Lung (tissue), 12 donors: ENCODE results near the gene GABBR2. TPM values are rescaled to one million over a fixed set of nuclear protein-coding genes. Genes with fewer than 3 reads are reported as not detected.

Experiments used
- ATAC-seq: fragments of 200-7000 bp; cut with Tn5 transposase; one replicate; pipeline ENCODE4 v1.9.1; 2020; ENCODE audit warnings: moderate number of reproducible peaks; ENCODE audit not compliant: insufficient read depth, low FRiP score
- DNase-seq, 3 donors: peaks; one replicate each; pipeline ENCODE4 v3.0.0-alpha.2; 2013 to 2017
- H3K27ac ChIP-seq, 2 donors: one replicate each; pipeline ENCODE4 v1.5.1; 2013; ENCODE audit warnings: mild to moderate bottlenecking in 2 of 2, moderate library complexity in 2 of 2, control low read depth in 1 of 2, inconsistent platforms in 1 of 2, low read depth in 1 of 2, low read length in 1 of 2
- H3K27me3 ChIP-seq, 3 donors: one replicate each; pipeline ENCODE4 v1.5.1; 2013; ENCODE audit warnings: low read length in 2 of 3; ENCODE audit not compliant: control insufficient read depth in 3 of 3, insufficient read depth in 3 of 3
- H3K36me3 ChIP-seq, 4 donors: one replicate each; pipeline ENCODE4 v1.5.1; 2013; ENCODE audit warnings: low read length in 4 of 4, mild to moderate bottlenecking in 1 of 4, moderate library complexity in 1 of 4; ENCODE audit not compliant: control insufficient read depth in 4 of 4, insufficient read depth in 4 of 4
- H3K4me1 ChIP-seq, 5 donors: one replicate each; pipeline ENCODE4 v1.5.1; 2013; ENCODE audit warnings: low read length in 5 of 5, mild to moderate bottlenecking in 2 of 5, moderate library complexity in 1 of 5; ENCODE audit not compliant: control insufficient read depth in 5 of 5, insufficient read depth in 5 of 5
- H3K4me3 ChIP-seq: one replicate; pipeline ENCODE4 v1.5.1; 2013; ENCODE audit warnings: mild to moderate bottlenecking, control low read depth, moderate library complexity
- H3K9ac ChIP-seq, 2 donors: one replicate each; pipeline ENCODE4 v1.5.1; 2013; ENCODE audit warnings: low read length in 2 of 2, control low read depth in 1 of 2; ENCODE audit not compliant: insufficient read depth in 1 of 2
- H3K9me3 ChIP-seq, 4 donors: one replicate each; pipeline ENCODE4 v1.5.1; 2013; ENCODE audit warnings: low read length in 3 of 4, mild to moderate bottlenecking in 1 of 4, moderate library complexity in 1 of 4; ENCODE audit not compliant: control insufficient read depth in 4 of 4, insufficient read depth in 3 of 4
- CTCF ChIP-seq: IDR thresholded peaks from 2 replicates; pipeline ENCODE4 v1.5.1; 2012; ENCODE audit warnings: mild to moderate bottlenecking; ENCODE audit errors: control extremely low read depth, extremely low read depth
- whole genome bisulfite sequencing, 2 donors: extraction: QIAGEN DNeasy Blood & Tissue Kit; methylation state at CpG; one replicate each; pipeline ENCODE4 v1.1.7; 2013; 5-methylcytosine and 5-hydroxymethylcytosine counted together
- polyA plus RNA-seq, 2 donors: library from polyadenylated mRNA; stranded (reverse); fragments of 200-250 nt; gene quantifications; one replicate each; pipeline ENCODE4 v1.2.1, GENCODE V29; 2013
- total RNA-seq, 2 donors: library from RNA; depleted of rRNA in 1 of 2; stranded (reverse); fragments of >200 nt in 1 of 2; gene quantifications; one replicate each; pipeline ENCODE4 v1.2.1, GENCODE V29; 2014 to 2021
- donor health status: control.
- donor health status: control.
- donor health status: Bipolar disorder and iron deficiency.
- donor health status: healthy.
- donor health status: DM: yes; HTN: yes; CAD: no.

The GABBR2 gene
- total and polyA plus RNA-seq, 4 donors, result 0.40 to 1.8 (median 0.64) TPM

- Histone ChIP-seq H3K4me1 (peaks cover 0 to 34% (median 0%) of the 10 kb centered on the region in 5 donors), H3K9ac (no peak overlapping the region)
Measured at GRCh38 chr9:98248737-98249474, 459.8 kb downstream of the GABBR2 start.

GRCh38 chr9:98247831-98248657, 460.7 kb downstream of the GABBR2 start:
- TF ChIP-seq CTCF, result no peak
- no peak overlapping the region for H3K4me3 ChIP-seq
- peaks cover 0 to 11% (median 0%) of the 10 kb centered on the region in 4 donors for H3K36me3 ChIP-seq
- 51 to 68% methylated on average over 8 of the region's 8 CpGs for WGBS, 2 donors
- no peak for ATAC-seq
- peak overlapping the region in 1 of 2 donors; percentile 87 for H3K27ac ChIP-seq
- no peaks in the 10 kb centered on the region for H3K9me3 ChIP-seq
- no peaks in the 10 kb centered on the region for H3K27me3 ChIP-seq
- no peak overlapping the region for H3K9ac ChIP-seq
- H3K4me1 ChIP-seq, result peaks cover 0 to 34% (median 0%) of the 10 kb centered on the region in 5 donors
- no peak for DNase-seq

More at GRCh38 chr9:98248737-98249474, 459.8 kb downstream of the GABBR2 start:
- no peak for TF ChIP-seq CTCF
- 20 to 38% methylated on average over 16 of the region's 16 CpGs for WGBS, 2 donors
- H3K27ac ChIP-seq, result peak overlapping the region in 1 of 2 donors; percentile 74
- H3K4me3 ChIP-seq, result no peak overlapping the region
- H3K27me3 ChIP-seq, result no peaks in the 10 kb centered on the region
- ATAC-seq (peak; percentile 76), DNase-seq (peak in 1 of 3 donors; percentile 27)
- peaks cover 0 to 11% (median 0%) of the 10 kb centered on the region in 4 donors for H3K36me3 ChIP-seq
- H3K9me3 ChIP-seq, result no peaks in the 10 kb centered on the region

GRCh38 chr9:98242426-98242825, 466.3 kb downstream of the GABBR2 start:
- Histone ChIP-seq H3K4me1 (peaks cover 0 to 18% (median 0%) of the 10 kb centered on the region in 5 donors), H3K9ac (no peak overlapping the region), H3K36me3 (peaks cover 0 to 19% (median 0%) of the 10 kb centered on the region in 4 donors), H3K27ac (no peak overlapping the region), H3K27me3 (no peaks in the 10 kb centered on the region), H3K9me3 (no peaks in the 10 kb centered on the region), H3K4me3 (no peak overlapping the region)
- no peak for TF ChIP-seq CTCF
- DNase-seq (no peak), ATAC-seq (no peak)
- 89 to 92% methylated on average over 3 of the region's 3 CpGs for whole genome bisulfite sequencing, 2 donors
